ENCODE data around the gene FLNB. TPM values are rescaled to one million over a fixed set of nuclear protein-coding genes. Genes with fewer than 3 reads are reported as not detected.

Gene FLNB
- polyA plus RNA-seq, 3 donors = 0.47 to 4.0 (median 2.1) TPM

DNA sequence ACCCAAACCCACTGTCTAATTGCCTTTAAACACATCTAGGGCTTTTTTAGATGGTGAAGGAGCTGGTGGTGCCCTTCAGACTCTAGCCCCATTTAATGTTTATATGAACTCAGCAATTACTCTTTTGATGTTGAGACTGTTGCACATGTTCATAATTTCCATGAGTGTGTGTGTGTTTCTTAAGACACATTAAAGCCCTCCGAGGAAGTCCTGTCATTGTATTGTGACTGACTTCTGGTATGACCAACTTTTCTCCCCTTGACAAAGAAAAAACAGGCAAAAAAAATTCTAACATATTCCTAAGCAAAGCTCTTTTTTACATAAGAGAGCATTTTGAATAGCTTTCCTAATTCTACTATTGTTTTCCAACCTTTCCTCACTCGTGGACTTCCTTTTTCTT, 91.6 kb downstream of the FLNB start:
- H3K36me3 ChIP-seq (replicated peaks in 1 of 2; ENCODE audit: control insufficient read depth in 1 of 2, insufficient read depth in 2 of 2, low read length in 2 of 2) = peaks cover 46 to 90% of the 10 kb centered on the region in 2 donors
- TF ChIP-seq, protein P1, sequence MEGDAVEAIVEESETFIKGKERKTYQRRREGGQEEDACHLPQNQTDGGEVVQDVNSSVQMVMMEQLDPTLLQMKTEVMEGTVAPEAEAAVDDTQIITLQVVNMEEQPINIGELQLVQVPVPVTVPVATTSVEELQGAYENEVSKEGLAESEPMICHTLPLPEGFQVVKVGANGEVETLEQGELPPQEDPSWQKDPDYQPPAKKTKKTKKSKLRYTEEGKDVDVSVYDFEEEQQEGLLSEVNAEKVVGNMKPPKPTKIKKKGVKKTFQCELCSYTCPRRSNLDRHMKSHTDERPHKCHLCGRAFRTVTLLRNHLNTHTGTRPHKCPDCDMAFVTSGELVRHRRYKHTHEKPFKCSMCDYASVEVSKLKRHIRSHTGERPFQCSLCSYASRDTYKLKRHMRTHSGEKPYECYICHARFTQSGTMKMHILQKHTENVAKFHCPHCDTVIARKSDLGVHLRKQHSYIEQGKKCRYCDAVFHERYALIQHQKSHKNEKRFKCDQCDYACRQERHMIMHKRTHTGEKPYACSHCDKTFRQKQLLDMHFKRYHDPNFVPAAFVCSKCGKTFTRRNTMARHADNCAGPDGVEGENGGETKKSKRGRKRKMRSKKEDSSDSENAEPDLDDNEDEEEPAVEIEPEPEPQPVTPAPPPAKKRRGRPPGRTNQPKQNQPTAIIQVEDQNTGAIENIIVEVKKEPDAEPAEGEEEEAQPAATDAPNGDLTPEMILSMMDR (IDR thresholded peaks at IDR 0.05) = no peak
- no peaks in the 10 kb centered on the region for H3K9me3 Mint-ChIP-seq
- H3K27ac ChIP-seq (ENCODE audit: low read depth in 1 of 2, low read length in 2 of 2) = no peak overlapping the region
- H3K27ac Mint-ChIP-seq = peak overlapping the region in 1 of 7 donors; percentile 44
- no peaks in the 10 kb centered on the region for H3K27me3 ChIP-seq (ENCODE audit: control insufficient read depth in 2 of 2, insufficient read depth in 2 of 2, low read length in 2 of 2)
- DNase-seq = no peak
- H4K20me1 ChIP-seq (ENCODE audit: insufficient read depth, low read length) = no peaks in the 10 kb centered on the region
- H3K4me1 Mint-ChIP-seq = no peaks in the 10 kb centered on the region
- peaks cover 68 to 80% of the 10 kb centered on the region in 2 donors for H3K36me3 Mint-ChIP-seq
- no peak overlapping the region for H3K4me3 ChIP-seq (replicated peaks in 1 of 3; ENCODE audit: low read depth in 2 of 3, low read length in 3 of 3)
- H3K4me2 ChIP-seq (replicated peaks; ENCODE audit: extremely low read depth, low read length, poor library complexity, severe bottlenecking) = no peak overlapping the region
- intact Hi-C loops (cut with micrococcal nuclease) = no loop called here
- no peaks in the 10 kb centered on the region for H3K9me3 ChIP-seq (replicated peaks in 1 of 2; ENCODE audit: control insufficient read depth in 1 of 2, insufficient read depth in 1 of 2, low read length in 2 of 2)
- H3K4me3 Mint-ChIP-seq = no peak overlapping the region
- no peaks in the 10 kb centered on the region for H3K4me1 ChIP-seq (ENCODE audit: control insufficient read depth in 1 of 2, insufficient read depth in 2 of 2, low read length in 2 of 2)
- H3K79me2 ChIP-seq (ENCODE audit: insufficient read depth, low read length) = no peaks in the 10 kb centered on the region
- 80% methylated on average over 1 of the region's 2 CpGs for WGBS (ENCODE audit: insufficient coverage)
- H3K9ac ChIP-seq (ENCODE audit: insufficient read depth, low read length, poor library complexity, severe bottlenecking) = no peak overlapping the region
- no peak overlapping the region for H2AFZ ChIP-seq (ENCODE audit: insufficient read depth, low read depth, low read length, poor library complexity, severe bottlenecking)
- H3K27me3 Mint-ChIP-seq (ENCODE audit: low read depth in 3 of 3) = no peaks in the 10 kb centered on the region

DNA sequence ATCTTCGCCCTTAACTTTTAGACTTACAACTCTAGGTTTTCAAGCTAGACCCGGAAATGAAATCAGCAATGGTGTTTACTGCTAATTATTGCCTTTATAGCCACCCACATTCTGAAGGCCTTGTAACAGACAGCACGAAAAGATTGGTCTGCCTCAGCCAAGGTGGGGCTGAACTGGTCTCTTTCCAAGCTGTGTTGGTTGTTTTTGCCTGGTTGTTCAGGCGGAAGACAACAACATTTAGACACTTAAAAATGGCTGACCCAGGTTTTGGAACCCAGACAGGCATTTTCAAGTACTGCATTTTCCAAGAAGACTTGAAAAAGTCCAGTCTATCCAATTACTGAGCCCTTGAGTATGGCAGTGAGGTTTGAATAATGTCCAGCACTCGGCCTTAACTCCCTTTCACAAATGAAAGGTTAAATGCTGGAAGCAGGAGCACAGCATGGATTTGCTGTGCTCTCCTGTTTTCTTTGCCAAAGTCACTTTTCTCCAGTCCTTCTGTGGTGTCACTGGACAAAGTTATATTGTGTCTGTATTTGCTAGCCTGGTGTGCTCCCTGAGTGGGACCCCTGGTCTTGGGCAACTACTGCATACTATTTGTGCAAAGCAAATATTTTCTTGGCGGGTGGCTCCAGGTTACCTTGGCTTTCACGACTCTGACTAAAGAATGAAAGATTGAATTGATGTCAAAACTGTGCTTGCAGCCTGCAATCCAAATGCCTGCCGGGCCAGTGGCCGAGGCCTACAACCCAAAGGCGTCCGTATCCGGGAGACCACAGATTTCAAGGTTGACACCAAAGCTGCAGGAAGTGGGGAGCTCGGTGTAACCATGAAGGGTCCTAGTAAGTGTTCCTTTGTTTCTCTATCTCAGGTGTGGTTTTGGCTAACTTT, 93.5 kb downstream of the FLNB start:
- Histone ChIP-seq H2AFZ (ENCODE audit: insufficient read depth, low read depth, low read length, poor library complexity, severe bottlenecking) (no peak overlapping the region), H3K27me3 (ENCODE audit: control insufficient read depth in 2 of 2, insufficient read depth in 2 of 2, low read length in 2 of 2) (no peaks in the 10 kb centered on the region), H3K27ac (ENCODE audit: low read depth in 1 of 2, low read length in 2 of 2) (no peak overlapping the region), H3K4me1 (ENCODE audit: control insufficient read depth in 1 of 2, insufficient read depth in 2 of 2, low read length in 2 of 2) (no peaks in the 10 kb centered on the region), H3K4me2 (replicated peaks; ENCODE audit: extremely low read depth, low read length, poor library complexity, severe bottlenecking) (no peak overlapping the region), H4K20me1 (ENCODE audit: insufficient read depth, low read length) (no peaks in the 10 kb centered on the region), H3K9ac (ENCODE audit: insufficient read depth, low read length, poor library complexity, severe bottlenecking) (no peak overlapping the region), H3K79me2 (ENCODE audit: insufficient read depth, low read length) (no peaks in the 10 kb centered on the region), H3K9me3 (replicated peaks in 1 of 2; ENCODE audit: control insufficient read depth in 1 of 2, insufficient read depth in 1 of 2, low read length in 2 of 2) (no peaks in the 10 kb centered on the region), H3K4me3 (replicated peaks in 1 of 3; ENCODE audit: low read depth in 2 of 3, low read length in 3 of 3) (no peak overlapping the region), H3K36me3 (replicated peaks in 1 of 2; ENCODE audit: control insufficient read depth in 1 of 2, insufficient read depth in 2 of 2, low read length in 2 of 2) (peaks cover 44 to 87% of the 10 kb centered on the region in 2 donors)
- no peaks in the 10 kb centered on the region for H3K4me1 Mint-ChIP-seq
- 95% methylated on average over 10 of the region's 13 CpGs for WGBS (ENCODE audit: insufficient coverage)
- TF ChIP-seq, protein P1 (IDR thresholded peaks at IDR 0.05) = no peak
- no peak for DNase-seq
- H3K9me3 Mint-ChIP-seq = no peaks in the 10 kb centered on the region
- no peak overlapping the region for H3K4me3 Mint-ChIP-seq
- no peak overlapping the region for H3K27ac Mint-ChIP-seq
- intact Hi-C loops (cut with micrococcal nuclease) = no loop called here
- H3K36me3 Mint-ChIP-seq = peaks cover 68 to 78% of the 10 kb centered on the region in 2 donors
- H3K27me3 Mint-ChIP-seq (ENCODE audit: low read depth in 3 of 3) = no peaks in the 10 kb centered on the region
